ENCODE data around the gene SH3YL1.

SH3YL1 gene

GRCh38 chr2:282371-283263, 18.8 kb upstream of the SH3YL1 start:
- DNase-seq, result no peak

GRCh38 chr2:281381-281780, 17.5 kb upstream of the SH3YL1 start:
- no peak for DNase-seq

- no peak for DNase-seq
These were observed 16.8 kb upstream of the SH3YL1 start for GRCh38 chr2:280650-281110.

- no peak for DNase-seq
These were observed 16.3 kb upstream of the SH3YL1 start for GRCh38 chr2:279956-280649.

- no peak for DNase-seq
These were observed 15.5 kb upstream of the SH3YL1 start for GRCh38 chr2:279366-279765.

DNA sequence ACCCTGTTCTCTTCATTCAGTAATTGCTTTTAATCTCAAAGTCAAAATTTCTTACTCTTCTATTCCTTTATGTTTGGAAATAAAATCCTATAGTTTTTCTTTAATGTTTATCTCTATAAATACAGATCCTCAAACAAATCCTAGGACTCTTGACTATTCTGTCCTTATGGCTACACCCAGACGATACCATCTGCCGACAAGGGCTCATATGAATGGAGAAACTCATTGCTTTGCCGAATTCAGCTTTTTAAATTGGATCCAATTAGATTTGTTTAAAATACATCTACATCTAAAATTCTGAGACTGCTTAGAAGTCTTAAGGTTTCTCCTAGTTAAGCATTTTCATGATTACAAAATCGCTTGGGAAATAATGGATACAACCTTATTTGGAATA, 15.1 kb upstream of the SH3YL1 start:
- DNase-seq, result no peak

DNA sequence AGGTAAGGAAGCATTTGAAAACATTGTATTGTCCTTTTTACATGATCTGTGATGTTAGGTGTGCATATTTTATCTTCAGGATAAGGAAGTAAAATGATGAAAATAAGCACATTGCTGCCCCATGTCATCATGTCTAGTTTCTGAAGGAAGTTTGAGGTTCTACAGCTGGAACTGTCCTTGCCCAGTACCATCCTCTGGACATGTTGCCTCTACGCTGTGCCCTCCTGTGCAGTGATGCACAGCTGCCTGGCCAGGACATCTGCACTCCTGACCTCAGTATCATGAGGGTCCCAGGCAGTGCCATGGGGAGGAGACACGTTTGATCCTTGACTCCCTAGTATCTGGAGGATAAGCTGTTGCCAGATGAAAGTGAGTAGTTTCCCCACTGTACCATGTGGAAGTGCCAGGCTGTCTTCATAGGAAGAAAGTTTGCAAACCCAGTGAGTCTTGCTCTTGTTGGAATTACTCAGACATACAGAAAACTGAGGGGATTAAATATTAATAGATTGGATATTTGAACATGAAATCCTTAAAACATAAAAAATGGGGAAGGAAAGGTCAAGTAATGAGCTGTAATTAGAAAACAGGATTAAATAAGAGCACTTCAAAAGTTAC, 14.6 kb upstream of the SH3YL1 start:
- DNase-seq, result no peak

DNA sequence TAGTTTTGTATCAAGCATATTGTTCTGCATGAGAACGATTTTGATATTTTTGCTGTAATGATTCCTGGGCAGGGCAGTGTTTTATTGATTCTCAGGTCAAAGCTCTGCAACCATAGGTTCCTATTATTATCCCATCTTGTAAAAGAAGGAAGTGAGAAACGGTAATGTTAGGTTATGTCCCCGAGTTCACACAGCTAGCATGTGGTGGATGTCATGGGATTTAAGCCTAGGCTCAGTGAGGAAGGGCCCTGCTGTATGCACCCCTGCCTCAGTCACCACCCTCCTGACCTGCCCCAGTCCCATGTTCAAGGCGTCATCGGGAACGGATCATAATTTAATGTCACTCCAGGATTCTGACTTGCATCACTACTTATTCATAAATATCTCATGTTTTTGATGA, 11.6 kb upstream of the SH3YL1 start:
- DNase-seq, result no peak

DNA sequence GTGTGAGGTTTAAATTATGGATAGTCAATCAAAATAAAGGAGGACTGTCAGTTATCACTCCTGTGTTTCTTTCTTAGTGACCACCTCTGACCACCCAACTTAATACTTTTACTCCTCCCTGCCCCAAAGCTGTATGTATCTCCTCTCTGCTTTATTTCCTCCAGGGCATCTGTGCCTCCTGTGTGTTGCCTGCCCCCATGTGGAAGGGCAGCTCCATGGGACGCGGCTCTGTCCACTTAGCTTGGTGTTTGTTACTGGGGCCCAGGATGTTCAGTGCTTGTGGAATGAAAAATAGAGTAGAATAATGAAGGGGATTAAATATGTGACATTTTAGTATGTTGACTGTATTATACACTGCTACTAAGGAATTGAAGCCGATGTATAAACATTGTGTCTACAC, 10.7 kb upstream of the SH3YL1 start:
- no peak for DNase-seq

DNA sequence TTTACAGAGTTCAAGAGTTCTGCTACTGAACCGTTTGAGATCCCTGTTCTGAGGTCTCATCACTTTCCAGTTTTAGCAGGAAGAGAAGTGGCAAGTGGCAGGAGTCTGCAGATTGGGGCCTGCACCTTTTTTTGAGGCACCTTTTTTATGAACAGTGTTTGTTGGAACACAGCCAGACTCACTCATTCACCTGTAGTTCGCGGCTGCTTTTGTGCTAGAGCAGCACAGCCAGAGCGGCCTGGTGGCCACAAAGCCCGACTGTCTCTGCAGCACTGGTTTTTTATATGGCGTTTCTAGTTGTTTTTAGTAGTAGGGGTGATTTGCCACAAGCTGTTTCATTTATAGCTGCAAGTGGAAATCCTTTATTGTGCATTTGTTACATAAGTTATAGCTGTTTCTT, 9.5 kb upstream of the SH3YL1 start:
- DNase-seq, result no peak

DNA sequence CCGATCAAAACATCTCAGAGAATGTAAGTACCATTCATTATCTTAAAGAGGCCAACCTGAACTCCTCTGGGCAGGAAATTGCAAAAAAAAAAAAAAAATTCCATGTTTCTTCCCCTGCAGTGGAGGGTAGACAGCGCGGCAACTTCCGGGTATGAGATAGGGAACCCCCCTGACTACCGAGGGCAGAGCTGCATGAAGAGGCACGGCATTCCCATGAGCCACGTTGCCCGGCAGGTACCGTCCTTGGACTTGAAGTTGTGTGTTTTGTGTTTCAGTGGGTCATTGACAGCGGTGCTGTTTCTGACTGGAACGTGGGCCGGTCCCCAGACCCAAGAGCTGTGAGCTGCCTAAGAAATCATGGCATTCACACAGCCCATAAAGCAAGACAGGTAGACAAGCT, 8.1 kb upstream of the SH3YL1 start:
- no peak for DNase-seq

- no peak for DNase-seq
These were observed 7.0 kb upstream of the SH3YL1 start for GRCh38 chr2:270861-271260.

GRCh38 chr2:269356-270030, 5.7 kb upstream of the SH3YL1 start:
- DNase-seq, result no peak

GRCh38 chr2:268323-268722, 4.5 kb upstream of the SH3YL1 start:
- DNase-seq, result no peak

DNA sequence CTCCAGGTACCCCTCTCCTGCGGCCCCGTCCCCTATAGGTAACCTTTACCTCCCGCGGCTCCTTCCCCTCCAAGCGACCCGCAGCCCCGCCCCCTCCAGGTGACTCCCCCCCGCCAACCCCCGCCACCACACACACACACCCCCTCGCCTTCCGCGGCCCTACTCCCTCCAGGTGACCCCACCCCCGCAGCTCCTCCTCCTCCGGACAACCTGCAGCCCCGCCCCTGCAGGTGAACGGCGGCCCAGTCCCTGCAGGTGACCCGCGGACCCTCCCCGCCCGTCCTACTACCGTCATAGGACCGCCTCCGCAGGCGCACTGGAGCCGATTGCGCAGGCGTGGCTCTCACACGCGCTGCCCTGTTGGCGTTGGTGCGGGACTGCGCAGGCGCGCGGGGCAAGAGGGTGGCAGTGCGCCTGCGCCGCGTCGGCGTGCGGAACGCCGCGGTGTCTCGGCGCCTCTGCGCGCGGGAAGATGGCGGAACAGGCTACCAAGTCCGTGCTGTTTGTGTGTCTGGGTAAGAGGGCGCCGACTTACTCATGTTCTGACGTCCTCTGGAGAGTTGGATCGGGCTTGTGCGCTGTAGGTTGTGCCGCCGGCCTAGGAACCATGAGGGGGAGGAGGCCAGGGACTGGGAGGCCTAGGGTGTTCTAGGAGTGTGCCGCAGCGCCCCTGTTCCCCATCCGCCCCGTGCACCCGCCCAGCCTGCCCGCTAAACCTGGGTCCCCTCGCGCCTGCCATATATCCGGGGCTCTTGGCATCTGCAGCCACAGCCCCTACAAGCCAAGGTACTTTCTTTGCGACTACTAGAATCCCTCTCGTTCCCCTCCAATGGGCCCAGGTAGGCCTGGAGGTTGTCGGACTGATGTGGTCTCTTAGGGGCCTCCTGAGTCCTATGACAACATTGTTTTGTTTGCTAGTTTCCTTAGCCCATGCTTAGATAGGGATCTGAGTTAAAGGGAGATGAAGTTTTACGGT, 949 bp upstream of the SH3YL1 start, which contains the start of gene ACP1:
Gene ACP1, plus strand, starts transcription at position 455 of the 976 bp plus-strand sequence. Its CDS starts 18 bp downstream, at position 473.
- DNase-seq, result peak; percentile 78 to 89

DNA sequence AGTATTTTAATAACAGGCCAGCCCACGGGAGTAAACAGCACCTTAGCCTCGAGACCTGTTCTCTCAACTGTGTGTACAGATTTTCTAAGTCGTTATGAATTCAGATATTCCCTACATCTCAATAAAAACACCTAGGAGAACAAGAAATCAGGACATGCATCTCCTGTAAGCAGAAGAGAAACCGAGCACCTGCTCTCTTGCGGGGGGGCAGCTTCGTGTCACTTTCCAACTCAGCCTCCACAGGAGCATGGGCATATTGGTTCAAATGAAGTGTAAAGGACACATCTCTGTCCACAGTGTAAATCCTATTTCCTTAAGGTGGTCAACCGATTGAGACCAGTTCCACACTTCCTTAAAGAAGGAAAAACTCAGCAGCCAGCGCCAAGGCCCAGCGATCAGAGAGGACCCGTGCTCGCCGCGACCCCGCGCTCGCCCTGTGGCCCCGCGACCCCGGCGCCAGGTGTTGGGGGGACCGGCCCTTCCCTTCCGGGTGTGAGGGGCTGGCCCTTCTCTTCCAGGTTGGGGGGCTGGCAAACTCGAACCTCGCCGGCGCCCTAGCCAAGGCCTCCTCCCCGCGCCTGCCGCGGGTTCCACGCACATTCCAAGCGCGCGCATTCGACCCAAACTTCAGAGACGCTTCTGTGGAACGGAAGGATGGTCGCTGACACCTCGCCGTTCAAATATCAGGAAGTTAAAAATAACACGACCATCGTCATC, 652 bp downstream of the SH3YL1 start:
- DNase-seq, result no peak

- DNase-seq, result no peak
These were observed 1.7 kb downstream of the SH3YL1 start for GRCh38 chr2:262117-262516.

DNA sequence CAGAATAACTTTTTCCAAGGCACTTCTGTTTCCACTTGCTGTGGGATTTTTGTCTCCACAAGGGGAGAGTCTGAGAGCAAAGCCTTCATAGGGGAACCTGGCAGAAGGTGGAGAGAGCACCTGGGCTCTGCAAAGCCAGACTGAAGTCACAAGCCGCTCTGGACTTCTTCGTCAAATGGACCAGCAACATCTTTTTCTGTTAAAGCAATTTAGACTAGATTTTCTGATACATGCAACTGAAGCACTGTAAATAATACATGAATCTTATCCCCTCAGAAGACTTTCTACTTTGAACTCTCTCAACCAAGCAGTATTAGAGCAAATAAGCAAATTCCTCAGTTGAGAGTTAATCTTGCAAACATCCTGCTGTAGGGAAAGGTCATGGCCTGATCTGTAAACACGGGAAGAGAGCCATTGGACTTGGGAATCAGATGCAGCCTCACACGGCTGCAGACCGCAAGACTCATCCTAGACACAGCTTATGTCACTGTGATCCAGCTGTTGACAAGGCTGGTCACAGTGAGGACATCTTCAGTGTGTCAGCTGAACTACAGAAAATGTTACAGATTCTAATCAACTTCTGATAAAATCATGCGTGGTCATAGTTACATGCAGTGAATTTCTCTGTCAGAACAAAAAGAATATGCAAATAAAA, 3.2 kb downstream of the SH3YL1 start:
- DNase-seq, result no peak

DNA sequence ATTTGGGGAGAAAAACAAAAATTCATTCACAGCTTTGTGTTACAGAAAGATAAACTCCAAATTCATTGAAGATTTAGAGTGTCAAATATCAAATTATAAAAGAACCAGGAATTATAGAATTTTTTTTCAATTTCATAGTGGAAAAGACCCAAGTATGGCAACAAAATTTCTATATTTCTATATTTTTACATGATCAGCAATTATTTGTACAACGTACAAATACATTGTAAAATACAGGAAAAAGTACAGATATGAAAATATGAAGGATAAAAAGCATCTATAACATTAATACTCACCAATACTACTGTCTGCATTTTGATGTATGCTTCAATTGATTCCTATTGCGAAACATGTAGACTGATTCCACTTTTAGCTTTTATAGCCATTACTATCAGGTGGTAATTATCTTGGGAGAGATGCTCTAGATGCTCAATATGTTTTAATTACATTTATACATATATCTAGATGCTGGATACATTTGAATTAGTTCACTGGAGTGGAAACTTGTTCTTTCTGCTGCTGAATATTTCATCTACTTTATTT, 4.0 kb downstream of the SH3YL1 start:
- DNase-seq, result no peak

GRCh38 chr2:258933-259332, 4.9 kb downstream of the SH3YL1 start:
- no peak for DNase-seq

All from hippocampal formation (tissue), 2 donors.